Upper lobe of right lung (tissue), 1 donor: ENCODE data around the gene CDC42EP2. TPM values are rescaled to one million over a fixed set of nuclear protein-coding genes. Genes with fewer than 3 reads are reported as not detected.
A peak's percentile ranks its signal among the peaks of the same experiment; 100 is the strongest.

Source experiments
- ATAC-seq: fragments of 200-7000 bp; cut with Tn5 transposase; one replicate; pipeline ENCODE4 v1.9.1; 2020; ENCODE audit warnings: mild to moderate bottlenecking, moderate library complexity
- DNase-seq: peaks from one replicate; pipeline ENCODE4 v3.0.0-alpha.2; 2020
- H3K27ac ChIP-seq: fragments of 200-600 bp; one replicate; pipeline ENCODE4 v1.8.0; 2022
- H3K27me3 ChIP-seq: fragments of 200-600 bp; one replicate; pipeline ENCODE4 v1.8.0; 2022; ENCODE audit warnings: mild to moderate bottlenecking
- H3K36me3 ChIP-seq: fragments of 200-600 bp; one replicate; pipeline ENCODE4 v1.8.0; 2022
- H3K4me1 ChIP-seq: fragments of 200-600 bp; one replicate; pipeline ENCODE4 v1.8.0; 2022
- H3K4me3 ChIP-seq: fragments of 200-600 bp; one replicate; pipeline ENCODE4 v1.8.0; 2022; ENCODE audit warnings: mild to moderate bottlenecking
- H3K9me3 ChIP-seq: fragments of 200-600 bp; one replicate; pipeline ENCODE4 v1.8.0; 2022
- CTCF ChIP-seq: fragments of 200-600 bp; IDR thresholded peaks from one replicate; pipeline ENCODE4 v1.8.0; 2022; ENCODE audit warnings: antibody characterized with exemption
- intact Hi-C: fragments of 100-400 bp; cut with DNase I; formaldehyde crosslinking; loops from one replicate; pipeline ENCODE4 v1.11.0; 2022
- total RNA-seq: library from RNA; stranded (reverse); fragmentation: NEBNext Ultra II Directional; extraction: Animal tissue kit (Norgen Biotek cat#: 25700); gene quantifications from one replicate; pipeline ENCODE4 v1.2.1, GENCODE V29; 2021
- donor health status: DM: no; HTN: yes; CAD: no; lungs with severe emphysema.

CDC42EP2 gene
- total RNA-seq, 1 donor from 2014 or later: 27.5 TPM

- Histone ChIP-seq H3K27ac (no peak overlapping the region), H3K4me3 (peak overlapping the region; percentile 94), H3K36me3 (peaks cover 12% of the 10 kb centered on the region), H3K4me1 (peaks cover 16% of the 10 kb centered on the region), H3K27me3 (no peaks in the 10 kb centered on the region), H3K9me3 (no peaks in the 10 kb centered on the region)
- DNase-seq (no peak), ATAC-seq (no peak)
- intact Hi-C loops: no loop called here
- no peak for TF ChIP-seq CTCF
Observed at GRCh38 chr11:65334696-65335295, 20.1 kb downstream of the CDC42EP2 start.

- DNase-seq (no peak), ATAC-seq (no peak)
- Histone ChIP-seq H3K4me3 (no peak overlapping the region), H3K27me3 (no peaks in the 10 kb centered on the region), H3K27ac (no peak overlapping the region), H3K9me3 (no peaks in the 10 kb centered on the region), H3K36me3 (peaks cover 50% of the 10 kb centered on the region), H3K4me1 (peaks cover 16% of the 10 kb centered on the region)
- no peak for TF ChIP-seq CTCF
- intact Hi-C loops: no loop called here
Observed at GRCh38 chr11:65338676-65339075, 24.0 kb downstream of the CDC42EP2 start.

GRCh38 chr11:65340226-65340625, 25.6 kb downstream of the CDC42EP2 start:
- intact Hi-C loops: no loop called here
- no peak for ATAC-seq
- Histone ChIP-seq H3K27me3 (no peaks in the 10 kb centered on the region), H3K36me3 (peaks cover 66% of the 10 kb centered on the region), H3K27ac (no peak overlapping the region), H3K4me1 (peaks cover 6% of the 10 kb centered on the region), H3K9me3 (no peaks in the 10 kb centered on the region), H3K4me3 (no peak overlapping the region)
- no peak for TF ChIP-seq CTCF
- no peak for DNase-seq

GRCh38 chr11:65341856-65342255, 27.2 kb downstream of the CDC42EP2 start:
- DNase-seq (no peak), ATAC-seq (no peak)
- no peaks in the 10 kb centered on the region for H3K27me3 ChIP-seq
- H3K27ac ChIP-seq: no peak overlapping the region
- H3K4me1 ChIP-seq: no peaks in the 10 kb centered on the region
- intact Hi-C loops: no loop called here
- H3K36me3 ChIP-seq: peaks cover 82% of the 10 kb centered on the region
- TF ChIP-seq CTCF: no peak
- no peak overlapping the region for H3K4me3 ChIP-seq
- no peaks in the 10 kb centered on the region for H3K9me3 ChIP-seq

- TF ChIP-seq CTCF: no peak
- Histone ChIP-seq H3K27ac (no peak overlapping the region), H3K27me3 (peaks cover 6% of the 10 kb centered on the region), H3K36me3 (peaks cover 64% of the 10 kb centered on the region), H3K4me1 (peaks cover 17% of the 10 kb centered on the region), H3K4me3 (no peak overlapping the region), H3K9me3 (no peaks in the 10 kb centered on the region)
- intact Hi-C loops: no loop called here
- ATAC-seq (no peak), DNase-seq (no peak)
Observed at GRCh38 chr11:65351511-65351910, 36.8 kb downstream of the CDC42EP2 start.

- no peak for ATAC-seq
- no peak for DNase-seq
- H3K27ac ChIP-seq: no peak overlapping the region
- H3K9me3 ChIP-seq: no peaks in the 10 kb centered on the region
- H3K4me1 ChIP-seq: peaks cover 17% of the 10 kb centered on the region
- intact Hi-C loops: no loop called here
- TF ChIP-seq CTCF: peak; percentile 31
- H3K36me3 ChIP-seq: peaks cover 52% of the 10 kb centered on the region
- H3K27me3 ChIP-seq: peaks cover 8% of the 10 kb centered on the region
- no peak overlapping the region for H3K4me3 ChIP-seq
Observed at GRCh38 chr11:65352783-65353182, 38.1 kb downstream of the CDC42EP2 start.
